HG02642 (cell line): ENCODE data around the gene EXOC2.

Experiments
- ATAC-seq: cut with Tn5 transposase; IDR thresholded peaks from one replicate; pipeline ENCODE4 v1.9.1; 2021; ENCODE audit warnings: mild to moderate bottlenecking; ENCODE audit not compliant: unreplicated experiment, poor library complexity

EXOC2 gene

DNA sequence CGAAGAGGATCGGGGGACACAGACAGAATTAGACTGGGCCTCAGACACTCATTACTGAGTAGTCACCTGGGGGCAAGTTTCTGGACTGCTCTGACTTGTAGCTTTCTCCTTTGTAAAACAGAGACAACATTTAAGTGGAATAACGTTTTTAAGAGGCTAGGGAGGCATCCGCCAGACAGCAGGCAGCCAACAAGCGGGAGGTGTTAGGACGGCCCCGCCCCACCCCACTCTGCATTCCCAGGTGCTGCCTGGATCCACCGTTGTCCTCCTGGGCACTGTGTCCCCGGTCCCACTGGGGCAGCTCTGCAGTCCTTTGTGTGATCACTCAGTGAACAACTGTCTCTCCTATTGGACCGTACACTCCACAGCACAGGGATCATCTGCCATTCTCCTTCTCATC is 187.6 kb downstream of the EXOC2 start:
- ATAC-seq, result no peak

DNA sequence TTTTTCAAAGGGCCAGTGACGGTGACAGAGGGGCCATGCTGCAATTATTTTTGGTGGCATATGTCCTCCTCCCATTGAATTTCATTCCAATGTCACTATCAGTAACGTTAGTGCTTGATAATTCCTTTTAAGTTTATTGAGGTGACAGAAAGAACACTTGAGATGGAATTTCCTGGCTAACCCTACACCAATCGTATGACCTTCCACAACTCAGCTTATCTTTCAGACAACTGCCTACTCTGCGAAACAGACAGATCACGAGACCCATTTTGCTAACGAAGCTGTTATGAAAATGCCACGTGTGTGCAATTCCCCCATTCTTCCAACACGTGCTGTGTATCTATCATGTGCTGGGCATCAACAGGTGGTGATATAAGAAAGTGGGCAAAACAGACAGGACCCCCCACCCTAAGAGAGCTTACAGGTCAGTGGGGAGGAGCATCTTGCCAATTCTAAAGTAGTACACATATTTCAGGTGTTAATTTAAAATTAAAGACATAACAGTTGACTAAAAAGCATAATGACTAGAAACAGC is 188.4 kb downstream of the EXOC2 start:
- no peak for ATAC-seq

DNA sequence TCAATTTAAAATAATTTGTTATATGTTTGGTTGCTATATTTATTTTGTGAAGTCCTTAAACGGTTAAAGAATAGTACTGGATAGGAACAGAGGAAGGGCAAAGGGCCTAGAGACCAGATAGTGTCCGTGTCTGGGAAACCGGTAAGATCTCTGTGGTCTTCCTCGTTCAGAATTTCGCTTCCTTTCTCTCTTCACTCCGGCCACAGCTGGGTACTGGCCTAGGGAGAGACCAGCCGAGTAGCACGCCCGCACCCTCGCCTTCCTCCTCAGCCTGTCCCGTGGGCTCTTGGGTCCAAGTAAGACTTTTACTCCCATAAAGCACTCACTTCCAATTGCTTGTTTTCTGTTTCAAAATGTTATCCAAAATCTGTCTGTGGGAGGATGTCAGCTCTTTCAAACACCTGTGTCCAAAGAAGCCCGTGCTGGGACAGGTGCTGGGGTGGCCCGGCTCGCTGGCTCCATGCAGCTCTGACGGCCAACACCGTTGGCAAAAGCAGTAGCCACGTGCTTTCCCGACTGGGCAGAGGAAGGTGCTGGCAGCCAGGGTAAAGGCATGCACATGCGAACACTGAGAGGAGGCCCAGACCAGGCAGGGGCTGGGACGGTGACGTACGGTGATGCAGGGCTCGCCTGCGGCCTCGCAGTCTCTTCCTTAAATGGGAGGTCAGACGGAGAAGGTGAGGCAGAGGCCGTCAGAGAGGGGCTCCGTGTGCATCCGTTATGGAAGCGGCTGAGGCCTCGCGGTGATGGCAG is 189.2 kb downstream of the EXOC2 start:
- no peak for ATAC-seq

DNA sequence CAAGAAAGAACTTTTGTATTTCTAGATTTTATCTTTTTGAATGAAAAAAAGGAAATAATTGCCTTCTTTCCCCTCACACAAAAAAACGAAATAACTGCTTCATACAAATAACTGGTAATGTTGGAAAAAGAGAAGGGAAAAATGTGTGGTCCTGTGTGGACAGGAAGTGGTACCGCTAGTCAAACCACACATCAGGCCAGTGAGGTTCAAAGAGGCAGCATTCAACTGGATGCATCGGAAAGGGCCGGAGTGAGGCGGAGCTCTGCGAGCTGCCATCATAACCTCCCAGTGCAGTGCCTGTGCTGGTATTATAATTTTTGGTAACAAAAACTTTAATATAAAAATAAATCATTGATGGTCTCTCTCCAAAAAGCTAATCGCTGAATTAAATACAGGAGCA is 190.2 kb downstream of the EXOC2 start:
- ATAC-seq, result no peak

DNA sequence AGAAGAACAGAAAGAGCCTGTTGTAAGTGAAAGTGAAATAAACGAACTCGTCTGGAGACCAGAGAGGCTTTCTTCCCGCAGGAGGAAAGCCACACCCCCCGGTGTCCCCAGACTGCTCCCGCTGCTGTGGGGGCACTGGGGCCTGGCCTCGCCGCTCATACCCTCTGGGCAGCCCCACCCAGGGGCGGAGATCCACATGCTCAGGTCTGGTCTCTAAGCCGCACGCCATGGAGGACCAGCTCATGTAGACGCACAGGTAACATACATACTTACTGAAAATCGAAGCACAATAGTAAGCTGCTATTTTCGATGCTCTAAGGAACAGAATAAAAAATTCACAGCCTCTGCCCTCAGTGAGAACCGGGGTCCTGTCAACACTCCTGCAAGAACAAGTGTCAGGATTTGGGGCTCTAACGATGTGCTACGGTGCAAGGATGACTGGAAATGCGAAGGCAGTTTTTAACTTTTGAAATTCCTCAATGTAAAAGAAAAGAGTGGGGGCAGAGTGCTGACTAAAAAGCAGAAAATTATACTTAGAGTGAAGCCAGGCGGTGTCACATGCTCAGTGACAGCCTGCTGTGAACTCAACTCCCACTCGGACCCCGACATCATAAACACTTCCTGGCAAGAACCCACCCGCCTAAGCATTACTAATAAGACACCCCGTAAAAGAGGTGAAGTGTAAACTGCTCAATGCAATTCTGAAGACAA is 190.9 kb downstream of the EXOC2 start:
- no peak for ATAC-seq

DNA sequence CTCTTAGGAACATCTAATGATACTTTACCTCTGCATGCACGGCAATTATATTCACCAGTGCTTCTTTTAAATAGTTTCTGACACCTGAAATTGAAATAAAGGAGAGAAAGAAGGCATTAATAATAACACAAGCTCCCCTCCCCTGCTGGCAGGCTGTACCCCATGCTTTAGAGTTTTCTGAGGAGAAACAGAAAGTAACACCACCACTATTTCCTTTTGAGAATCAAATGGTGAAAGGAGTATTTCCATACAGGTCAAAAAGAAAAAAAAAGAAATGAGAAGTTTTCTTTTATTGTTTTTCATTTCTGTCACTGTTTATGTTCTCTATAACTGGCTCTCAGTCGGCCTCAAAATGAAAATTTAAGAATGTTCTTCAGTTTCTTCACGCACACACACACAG is 193.3 kb downstream of the EXOC2 start:
- no peak for ATAC-seq

DNA sequence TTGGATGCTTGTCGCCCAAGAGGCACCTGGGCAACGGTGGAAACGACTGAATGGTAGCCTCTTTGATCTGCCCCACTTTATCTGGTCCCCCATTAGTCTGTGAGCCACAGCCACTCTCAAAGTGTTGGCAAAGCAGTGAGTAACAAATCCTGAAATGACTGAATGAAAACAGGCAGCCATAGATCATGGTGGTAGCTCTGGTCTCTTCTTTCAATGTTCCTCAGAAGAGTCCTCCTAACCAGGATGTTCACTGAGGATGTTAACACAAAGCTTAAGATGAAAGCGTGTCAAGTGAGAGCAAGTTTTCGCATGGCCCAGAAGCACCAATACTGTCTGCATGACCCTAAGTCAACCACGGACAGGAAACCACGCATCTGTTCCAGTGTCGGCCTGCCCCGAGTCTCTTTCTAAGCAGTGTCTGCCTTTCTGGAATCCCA is 194.1 kb downstream of the EXOC2 start:
- peak; percentile 66 for ATAC-seq

DNA sequence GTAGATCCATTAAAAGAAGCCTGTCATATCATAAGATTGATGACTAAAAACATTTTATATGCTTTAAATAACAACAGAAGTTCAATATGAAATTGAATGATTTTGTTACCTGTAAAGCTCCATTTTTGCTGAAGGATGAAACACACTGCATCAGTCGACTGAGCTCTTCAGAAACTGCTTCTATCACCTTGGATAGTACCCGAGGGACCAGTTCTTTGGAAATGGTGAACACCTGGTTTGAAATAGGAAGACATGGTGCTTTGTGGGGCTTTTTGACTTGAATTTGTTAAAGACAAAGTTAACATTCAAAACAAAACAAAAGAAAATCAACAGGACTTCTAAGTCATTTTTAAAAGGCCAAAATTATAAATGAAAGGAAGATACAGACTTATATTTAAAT is 195.7 kb downstream of the EXOC2 start:
- no peak for ATAC-seq

DNA sequence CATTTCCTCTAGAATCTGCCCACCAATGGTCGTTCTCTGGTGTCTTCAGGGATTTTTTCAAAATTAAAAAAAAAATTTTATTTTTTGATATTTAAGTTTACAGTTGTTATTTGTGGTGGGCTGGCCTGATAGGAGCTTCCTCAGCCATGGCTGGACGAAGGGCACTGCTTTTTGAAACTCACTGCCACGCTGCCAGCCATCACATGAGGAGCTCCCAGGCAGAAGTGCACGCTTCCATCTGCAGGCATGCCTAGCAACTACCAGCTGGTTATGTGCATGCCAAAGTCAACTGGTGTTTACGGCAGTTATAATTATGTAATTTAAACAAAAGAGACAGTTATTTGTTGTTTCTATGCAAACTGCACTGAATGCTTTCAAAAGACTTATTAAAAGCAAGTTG is 196.3 kb downstream of the EXOC2 start:
- ATAC-seq, result no peak

DNA sequence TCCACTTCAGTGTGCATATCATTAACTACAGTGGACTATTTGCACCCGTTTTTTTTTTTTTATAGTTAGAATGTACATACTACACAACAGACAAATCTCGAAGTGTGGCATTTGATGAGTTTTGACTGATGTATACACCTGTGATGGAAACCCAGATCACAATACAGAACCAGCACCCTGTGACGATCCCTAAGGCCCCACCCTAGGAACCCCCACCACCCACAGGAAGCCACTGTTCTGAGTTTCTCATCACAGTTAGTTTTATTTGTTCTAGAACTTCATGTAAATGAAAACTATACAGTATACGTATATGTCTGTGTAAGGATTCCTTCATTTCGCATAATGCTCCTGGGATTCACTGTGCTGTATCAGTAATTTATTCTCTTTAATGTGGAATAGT is 198.5 kb downstream of the EXOC2 start:
- no peak for ATAC-seq

DNA sequence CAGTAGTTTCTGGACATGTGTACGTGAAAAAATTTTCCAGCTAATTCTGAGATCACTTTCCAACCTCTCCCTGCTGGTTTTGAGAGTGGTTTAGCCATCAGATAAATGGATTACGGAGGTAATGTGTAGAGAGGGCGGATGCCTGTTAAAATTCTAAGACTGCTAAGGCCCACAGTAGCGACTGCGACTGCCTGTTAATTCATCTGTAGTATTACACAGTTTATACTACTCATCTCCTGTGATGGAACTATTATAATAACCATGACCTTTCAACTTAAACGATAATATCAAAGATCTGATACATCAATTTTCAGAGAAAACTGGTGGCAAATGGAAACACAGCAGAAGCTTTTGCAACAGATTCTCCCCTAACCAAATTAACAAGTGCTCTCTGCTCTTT is 199.1 kb downstream of the EXOC2 start:
- ATAC-seq, result no peak

DNA sequence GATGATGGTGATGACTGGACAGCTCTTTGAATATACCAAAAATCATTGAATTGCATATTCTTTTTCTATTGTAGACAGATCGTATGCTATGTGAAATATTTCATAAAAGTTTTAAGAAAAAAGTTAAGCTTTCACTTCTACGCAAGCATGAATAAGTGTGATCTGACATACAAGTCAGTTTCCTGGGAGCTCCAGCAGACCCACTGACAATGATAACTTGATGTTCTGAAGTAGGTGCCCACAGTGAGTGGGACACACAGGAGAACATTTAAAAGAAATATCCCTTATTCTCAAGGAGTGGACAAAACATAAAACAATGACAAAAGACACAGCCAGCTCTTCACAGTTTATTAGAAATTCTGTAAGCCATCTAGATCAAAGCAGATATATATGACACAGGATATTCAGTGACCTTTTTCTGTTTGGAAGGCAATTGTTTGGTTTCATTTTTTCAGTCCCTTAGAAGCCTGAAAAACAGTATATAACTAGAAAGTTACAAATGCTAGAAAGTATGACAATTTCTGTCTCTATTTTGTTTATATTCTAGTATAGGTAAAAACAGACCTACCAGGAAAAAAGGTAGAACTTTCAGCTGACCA is 200.0 kb downstream of the EXOC2 start:
- ATAC-seq, result no peak

DNA sequence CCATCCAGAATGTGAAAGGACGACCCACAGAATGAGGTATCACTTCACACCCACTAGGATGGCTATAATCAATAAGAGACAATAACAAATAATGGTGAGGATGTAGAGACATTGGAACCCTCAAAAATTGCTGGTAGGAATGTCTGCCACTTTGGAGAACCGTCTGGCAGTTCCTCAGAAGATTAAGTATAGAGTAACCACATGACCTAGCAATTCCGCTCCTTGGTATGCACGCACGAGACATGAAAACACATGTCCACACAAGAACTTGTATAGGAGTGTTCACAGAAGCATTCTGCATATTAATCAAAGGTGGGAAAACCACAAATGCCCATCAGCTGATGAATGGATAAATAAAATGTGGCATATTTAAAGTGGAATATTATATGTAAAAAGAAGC is 200.8 kb downstream of the EXOC2 start:
- no peak for ATAC-seq

DNA sequence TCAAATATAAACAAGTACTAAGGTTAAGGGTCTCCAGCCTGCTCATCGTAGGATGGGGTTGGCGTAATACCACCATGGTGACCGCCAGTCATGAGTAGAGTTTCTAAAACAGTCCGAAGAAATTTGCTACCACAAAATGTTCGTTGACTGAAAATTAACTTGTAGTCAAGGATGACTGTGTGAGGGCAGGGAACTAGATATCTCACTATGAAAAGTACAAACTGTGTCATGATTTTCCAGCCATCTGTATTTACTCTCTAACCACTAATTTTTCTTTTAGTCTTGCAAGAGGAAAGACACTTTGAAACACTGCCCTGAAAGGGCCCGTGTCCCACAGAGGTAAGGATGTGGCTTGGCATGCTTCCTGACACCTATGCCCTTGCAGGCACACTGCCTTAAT is 201.7 kb downstream of the EXOC2 start:
- no peak for ATAC-seq

DNA sequence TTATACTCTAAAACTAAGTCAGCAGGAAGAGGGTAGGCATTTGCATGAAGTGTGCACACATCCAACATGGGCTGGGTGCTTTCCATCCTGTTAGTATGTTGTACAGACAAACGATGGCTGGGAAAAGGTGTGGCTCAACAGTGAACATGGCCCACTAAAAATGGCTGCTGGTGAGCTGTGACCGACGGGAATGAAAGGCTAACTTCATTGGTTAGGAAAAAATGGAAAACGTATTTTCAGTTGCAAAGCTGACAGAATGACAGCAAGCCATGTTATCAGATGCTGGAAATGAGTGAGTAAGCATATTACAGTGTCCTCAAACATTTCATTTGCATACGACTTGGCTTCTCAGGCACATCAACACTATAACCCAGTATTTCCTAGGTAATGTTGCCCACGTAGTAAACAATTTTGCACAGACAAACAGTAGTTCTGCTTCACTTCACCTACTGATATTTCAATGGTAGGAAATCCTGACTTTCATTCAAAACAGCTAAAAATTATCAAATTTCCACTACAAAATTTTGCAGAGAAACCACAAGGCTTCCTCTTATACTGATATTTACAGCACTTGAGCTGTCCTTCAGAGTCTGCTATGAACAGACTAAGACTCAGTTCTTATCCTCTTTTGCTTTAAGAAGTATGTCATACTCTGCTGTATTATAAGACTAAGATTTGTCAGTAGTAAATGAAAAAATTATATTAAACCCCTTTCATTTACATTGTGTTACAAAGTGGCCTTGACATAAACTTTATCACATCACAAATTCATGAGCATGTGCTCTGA is 202.5 kb downstream of the EXOC2 start:
- peak; percentile 48 for ATAC-seq

DNA sequence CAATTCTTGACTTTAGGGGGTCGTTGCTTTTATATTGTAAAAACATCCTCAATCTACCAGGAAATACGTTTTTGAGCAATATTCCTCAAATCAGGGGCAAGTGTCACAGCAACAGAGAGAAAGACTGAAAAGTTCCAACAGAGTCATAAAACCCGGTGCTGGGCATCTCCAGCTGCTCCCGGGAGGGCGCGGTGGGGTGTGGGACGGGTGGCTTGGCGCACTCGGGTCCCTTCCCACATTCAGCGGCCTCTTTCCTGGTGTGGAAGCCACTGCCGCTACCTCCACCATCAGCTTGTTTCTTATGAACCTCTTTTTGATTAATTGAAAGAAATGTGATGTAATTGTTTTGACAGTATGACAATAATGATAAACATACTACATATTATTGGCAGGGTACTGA is 203.2 kb downstream of the EXOC2 start:
- ATAC-seq, result no peak

DNA sequence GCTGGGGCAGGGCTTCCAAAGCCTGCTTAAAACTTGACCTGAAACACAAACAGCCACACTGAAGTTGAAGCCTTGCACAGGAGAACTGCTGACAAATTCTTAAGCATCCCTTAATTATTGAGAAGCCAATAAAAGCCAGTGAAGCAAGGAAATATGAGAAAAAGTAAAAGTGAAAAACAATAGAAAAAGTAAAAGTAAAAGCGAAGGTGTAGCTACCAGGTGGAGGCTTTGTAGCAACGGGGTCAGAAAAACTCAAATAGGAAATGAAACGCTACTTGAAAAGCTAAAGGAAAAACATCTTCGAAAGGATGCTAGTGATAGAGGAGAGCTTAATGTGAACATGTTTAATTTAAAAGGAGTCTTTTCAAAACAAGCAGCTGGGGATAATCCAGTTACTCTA is 203.9 kb downstream of the EXOC2 start:
- ATAC-seq, result no peak

DNA sequence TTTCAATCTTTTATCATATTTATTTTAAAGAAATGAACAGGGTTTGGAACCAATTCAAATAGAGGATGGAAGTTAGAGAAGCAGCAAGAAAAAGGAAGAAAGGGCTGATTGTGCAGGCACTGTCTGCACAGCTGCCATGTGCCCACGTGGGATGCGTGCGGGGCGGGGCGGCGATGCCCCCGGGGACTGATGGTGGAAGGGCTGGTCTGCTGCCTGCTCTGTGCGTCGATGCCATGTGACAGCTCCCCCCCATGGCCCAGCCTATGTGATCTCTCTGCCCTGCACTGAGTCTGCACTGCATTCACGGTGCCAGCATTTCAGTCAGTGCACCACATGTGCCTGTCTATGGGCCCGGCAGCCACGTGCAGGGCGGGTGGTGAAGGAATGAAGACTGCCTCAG is 205.0 kb downstream of the EXOC2 start:
- ATAC-seq, result no peak

DNA sequence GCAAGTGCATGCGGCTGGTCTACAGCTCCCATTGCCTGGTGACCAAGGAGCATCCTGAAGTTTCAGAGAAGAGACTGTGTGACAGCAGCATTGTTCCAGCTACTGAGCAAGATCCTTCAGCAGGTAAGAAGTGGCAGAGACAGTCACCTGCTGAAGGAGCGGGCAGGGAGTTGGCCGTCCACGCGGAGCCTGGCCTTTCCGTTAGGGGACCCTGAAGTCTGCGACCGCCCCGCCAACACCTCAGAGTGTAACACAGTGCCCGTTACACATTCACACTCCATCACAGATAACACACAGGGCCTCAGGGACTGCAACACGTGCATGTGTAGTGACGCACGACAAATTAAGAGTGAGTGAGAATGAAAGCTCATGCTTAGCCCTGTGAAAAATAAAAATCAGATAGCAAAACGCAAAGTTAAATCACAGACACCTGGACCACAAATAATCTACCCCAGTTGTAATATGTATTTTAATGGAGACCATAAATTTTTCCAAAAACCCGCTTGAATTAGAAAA is 207.2 kb downstream of the EXOC2 start:
- no peak for ATAC-seq

DNA sequence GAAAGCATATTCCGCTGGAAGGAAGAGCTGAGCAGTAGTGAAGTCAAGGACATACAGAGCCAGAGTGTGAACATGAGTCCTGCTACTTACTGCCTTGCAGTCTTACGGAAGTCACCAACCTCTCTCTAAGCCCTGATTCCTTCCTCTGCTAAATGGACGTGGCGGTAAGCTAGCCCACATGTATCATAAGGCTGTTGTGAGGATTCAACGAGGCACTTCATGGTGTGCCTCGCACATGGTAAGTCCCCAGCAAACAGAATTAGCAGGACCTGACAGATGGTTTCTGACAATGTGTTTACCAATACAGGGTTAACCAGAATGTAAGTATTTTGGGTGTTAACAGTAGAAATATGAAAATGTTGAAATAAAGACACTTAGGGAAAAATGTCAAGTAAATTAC is 208.2 kb downstream of the EXOC2 start:
- ATAC-seq, result no peak
